OCI-LY1 (cell line): ENCODE results near the gene CACNA1D.

ENCODE experiments used
- H2AFZ ChIP-seq: fragments of 200-600 bp; sonication (generic), shearing (Covaris generic); 2 replicates; pipeline ENCODE4 v1.6.0; 2014; ENCODE audit warnings: antibody characterized with exemption, mild to moderate bottlenecking, low read length
- H3F3A ChIP-seq: fragments of 200-600 bp; sonication (generic), shearing (Covaris generic); 2 replicates; pipeline ENCODE4 v1.6.0; 2014; ENCODE audit warnings: mild to moderate bottlenecking, antibody characterized with exemption, low read length, moderate library complexity; ENCODE audit not compliant: insufficient read depth
- H3K27ac ChIP-seq: fragments of 200-600 bp; sonication (generic); 2 replicates; pipeline ENCODE4 v1.5.1; 2014; ENCODE audit warnings: low read length, mixed run types, mild to moderate bottlenecking, low read depth; ENCODE audit not compliant: poor library complexity, severe bottlenecking
- H3K27me3 ChIP-seq: fragments of 200-600 bp; sonication (generic); 2 replicates; pipeline ENCODE4 v1.6.0; 2014; ENCODE audit warnings: antibody characterized with exemption, mild to moderate bottlenecking, low read length, moderate library complexity; ENCODE audit not compliant: insufficient read depth
- H3K36me3 ChIP-seq: fragments of 200-600 bp; sonication (generic); 2 replicates; pipeline ENCODE4 v1.6.1; 2014; ENCODE audit warnings: mild to moderate bottlenecking, antibody characterized with exemption, low read length, moderate library complexity, mixed read lengths; ENCODE audit not compliant: insufficient read depth
- H3K4me1 ChIP-seq: fragments of 200-600 bp; sonication (generic); 2 replicates; pipeline ENCODE4 v1.5.1; 2014; ENCODE audit warnings: mild to moderate bottlenecking, low read length, moderate library complexity; ENCODE audit not compliant: insufficient read depth, severe bottlenecking
- H3K4me2 ChIP-seq: fragments of 200-600 bp; sonication (generic), shearing (Covaris generic); 2 replicates; pipeline ENCODE4 v1.6.1; 2014; ENCODE audit warnings: low read length
- H3K4me3 ChIP-seq: fragments of 200-600 bp; sonication (generic); 2 replicates; pipeline ENCODE4 v1.5.1; 2014; ENCODE audit warnings: low read length, low read depth, mild to moderate bottlenecking, mixed read lengths; ENCODE audit not compliant: poor library complexity, severe bottlenecking
- H3K79me2 ChIP-seq: fragments of 200-600 bp; shearing (Covaris generic); 2 replicates; pipeline ENCODE4 v1.6.1; 2016; ENCODE audit warnings: mixed run types, low read length, mixed read lengths; ENCODE audit not compliant: insufficient read depth
- H3K9ac ChIP-seq: fragments of 200-600 bp; sonication (generic), shearing (Covaris generic); 2 replicates; pipeline ENCODE4 v1.6.1; 2014; ENCODE audit warnings: mild to moderate bottlenecking, low read length, mixed read lengths
- H3K9me2 ChIP-seq: fragments of 200-600 bp; sonication (generic), shearing (Covaris generic); 2 replicates; pipeline ENCODE4 v1.6.1; 2014; ENCODE audit warnings: low read depth, mild to moderate bottlenecking, low read length, mixed read lengths
- H3K9me3 ChIP-seq: fragments of 200-600 bp; shearing (Covaris generic); 2 replicates; pipeline ENCODE4 v1.6.1; 2014; ENCODE audit warnings: low read length, mixed read lengths
- H4K20me1 ChIP-seq: fragments of 200-600 bp; sonication (generic), shearing (Covaris generic); 2 replicates; pipeline ENCODE4 v1.6.0; 2016; ENCODE audit warnings: mild to moderate bottlenecking, low read length; ENCODE audit not compliant: insufficient read depth
- EZH2 ChIP-seq: fragments of 200-600 bp; sonication (generic), shearing (Covaris generic); IDR thresholded peaks from 2 replicates; pipeline ENCODE4 v1.8.0; 2017; ENCODE audit warnings: borderline replicate concordance, mixed run types, mild to moderate bottlenecking, antibody characterized with exemption, low read length, moderate library complexity, mixed read lengths
- TF ChIP-seq, protein P1 (sequence below): fragments of 200-600 bp; sonication (generic), shearing (Covaris generic); IDR thresholded peaks from 2 replicates; pipeline ENCODE4 v1.5.1; 2017; ENCODE audit warnings: mild to moderate bottlenecking, antibody characterized with exemption, low read length, moderate library complexity, mixed read lengths

The CACNA1D gene

DNA sequence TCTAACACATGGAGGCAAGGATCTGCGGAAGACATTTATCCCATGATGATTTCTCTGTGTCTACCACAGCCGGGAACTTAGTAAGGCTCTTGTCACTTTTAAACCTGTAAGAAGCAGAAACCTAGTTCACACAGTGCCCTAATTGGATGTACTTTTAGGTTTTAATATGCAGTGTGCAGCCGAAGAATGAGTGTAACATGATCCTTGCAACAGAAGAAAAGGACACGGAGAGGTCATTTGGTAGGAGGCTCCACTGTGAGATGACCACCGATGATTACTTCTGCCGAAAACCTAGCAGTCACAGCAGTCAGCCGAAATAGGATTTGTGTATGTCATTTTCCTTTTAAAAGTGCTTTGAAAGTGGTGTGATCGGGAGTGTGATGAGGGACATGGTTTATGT, 6.8 kb downstream of the CACNA1D start:
- Histone ChIP-seq H4K20me1 (no peaks in the 10 kb centered on the region), H3K79me2 (no peaks in the 10 kb centered on the region), H3K9me2 (no peaks in the 10 kb centered on the region), H3K9ac (no peak overlapping the region), H3F3A (no peaks in the 10 kb centered on the region), H2AFZ (no peak overlapping the region), H3K4me2 (no peak overlapping the region), H3K4me1 (no peaks in the 10 kb centered on the region), H3K36me3 (no peaks in the 10 kb centered on the region), H3K27me3 (no peaks in the 10 kb centered on the region), H3K27ac (no peak overlapping the region), H3K9me3 (no peaks in the 10 kb centered on the region), H3K4me3 (no peak overlapping the region)
- TF ChIP-seq EZH2, result no peak
- TF ChIP-seq, protein P1, sequence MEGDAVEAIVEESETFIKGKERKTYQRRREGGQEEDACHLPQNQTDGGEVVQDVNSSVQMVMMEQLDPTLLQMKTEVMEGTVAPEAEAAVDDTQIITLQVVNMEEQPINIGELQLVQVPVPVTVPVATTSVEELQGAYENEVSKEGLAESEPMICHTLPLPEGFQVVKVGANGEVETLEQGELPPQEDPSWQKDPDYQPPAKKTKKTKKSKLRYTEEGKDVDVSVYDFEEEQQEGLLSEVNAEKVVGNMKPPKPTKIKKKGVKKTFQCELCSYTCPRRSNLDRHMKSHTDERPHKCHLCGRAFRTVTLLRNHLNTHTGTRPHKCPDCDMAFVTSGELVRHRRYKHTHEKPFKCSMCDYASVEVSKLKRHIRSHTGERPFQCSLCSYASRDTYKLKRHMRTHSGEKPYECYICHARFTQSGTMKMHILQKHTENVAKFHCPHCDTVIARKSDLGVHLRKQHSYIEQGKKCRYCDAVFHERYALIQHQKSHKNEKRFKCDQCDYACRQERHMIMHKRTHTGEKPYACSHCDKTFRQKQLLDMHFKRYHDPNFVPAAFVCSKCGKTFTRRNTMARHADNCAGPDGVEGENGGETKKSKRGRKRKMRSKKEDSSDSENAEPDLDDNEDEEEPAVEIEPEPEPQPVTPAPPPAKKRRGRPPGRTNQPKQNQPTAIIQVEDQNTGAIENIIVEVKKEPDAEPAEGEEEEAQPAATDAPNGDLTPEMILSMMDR, result no peak

DNA sequence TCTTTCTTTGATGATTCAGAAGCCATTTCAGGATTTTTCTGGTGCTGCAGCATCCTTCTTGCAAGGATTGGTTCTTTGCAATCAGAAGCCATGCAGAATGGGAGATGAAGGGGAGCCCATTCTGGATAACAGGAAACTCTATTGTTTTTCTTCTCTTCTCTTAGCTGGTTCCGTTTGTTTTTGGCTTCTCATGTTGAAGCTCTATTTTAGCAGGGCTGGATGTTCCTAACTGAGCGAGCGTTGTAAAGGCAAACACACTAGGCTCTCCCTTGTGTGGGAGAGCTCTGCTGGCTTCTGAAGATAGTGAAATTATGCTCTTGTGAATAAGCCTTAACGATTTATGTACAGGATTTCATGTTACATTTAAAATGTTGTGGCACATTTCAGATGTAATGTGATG, 8.3 kb downstream of the CACNA1D start:
- no peak overlapping the region for H3K9ac ChIP-seq
- H3K79me2 ChIP-seq, result no peaks in the 10 kb centered on the region
- H2AFZ ChIP-seq, result no peak overlapping the region
- TF ChIP-seq, protein P1, result no peak
- TF ChIP-seq EZH2, result no peak
- H3K9me3 ChIP-seq, result no peaks in the 10 kb centered on the region
- no peak overlapping the region for H3K4me2 ChIP-seq
- H4K20me1 ChIP-seq, result no peaks in the 10 kb centered on the region
- H3K4me3 ChIP-seq, result no peak overlapping the region
- H3K27ac ChIP-seq, result no peak overlapping the region
- H3K9me2 ChIP-seq, result no peaks in the 10 kb centered on the region
- H3F3A ChIP-seq, result no peaks in the 10 kb centered on the region
- H3K4me1 ChIP-seq, result no peaks in the 10 kb centered on the region
- no peaks in the 10 kb centered on the region for H3K36me3 ChIP-seq
- no peaks in the 10 kb centered on the region for H3K27me3 ChIP-seq

DNA sequence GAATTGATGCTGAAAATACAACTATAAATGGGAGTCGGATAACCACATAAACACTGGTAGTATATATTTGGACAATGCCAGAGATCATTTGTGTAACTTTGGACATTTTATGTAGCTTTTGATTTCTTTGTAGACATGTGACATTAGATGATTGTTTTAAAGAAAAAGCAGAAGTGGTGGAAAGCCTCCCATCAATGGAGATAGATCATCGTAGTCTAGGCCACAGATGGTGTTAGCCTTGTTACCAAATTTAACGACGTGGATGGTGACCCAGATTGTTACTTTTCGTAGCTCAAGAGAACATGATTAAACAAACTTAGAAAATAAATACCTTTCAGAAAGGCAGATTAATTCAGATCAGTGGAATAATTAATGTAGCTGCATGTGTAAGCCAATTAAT, 8.8 kb downstream of the CACNA1D start:
- Histone ChIP-seq H3K4me1 (no peaks in the 10 kb centered on the region), H2AFZ (no peak overlapping the region), H4K20me1 (no peaks in the 10 kb centered on the region), H3K9me3 (no peaks in the 10 kb centered on the region), H3K27me3 (no peaks in the 10 kb centered on the region), H3F3A (no peaks in the 10 kb centered on the region), H3K36me3 (no peaks in the 10 kb centered on the region), H3K9ac (no peak overlapping the region), H3K27ac (no peak overlapping the region), H3K4me2 (no peak overlapping the region), H3K4me3 (no peak overlapping the region), H3K9me2 (no peaks in the 10 kb centered on the region), H3K79me2 (no peaks in the 10 kb centered on the region)
- TF ChIP-seq, protein P1, result no peak
- no peak for TF ChIP-seq EZH2
